Measurements from ENCODE around the gene PPFIBP1. TPM values are rescaled to one million over a fixed set of nuclear protein-coding genes. Genes with fewer than 3 reads are reported as not detected.

Gene PPFIBP1
- total and polyA plus RNA-seq, 2 of the 13 experiments (the other 11 are each of a cell fraction or from before 2014, with no cell fraction given): 16.2 to 21.8 TPM

DNA sequence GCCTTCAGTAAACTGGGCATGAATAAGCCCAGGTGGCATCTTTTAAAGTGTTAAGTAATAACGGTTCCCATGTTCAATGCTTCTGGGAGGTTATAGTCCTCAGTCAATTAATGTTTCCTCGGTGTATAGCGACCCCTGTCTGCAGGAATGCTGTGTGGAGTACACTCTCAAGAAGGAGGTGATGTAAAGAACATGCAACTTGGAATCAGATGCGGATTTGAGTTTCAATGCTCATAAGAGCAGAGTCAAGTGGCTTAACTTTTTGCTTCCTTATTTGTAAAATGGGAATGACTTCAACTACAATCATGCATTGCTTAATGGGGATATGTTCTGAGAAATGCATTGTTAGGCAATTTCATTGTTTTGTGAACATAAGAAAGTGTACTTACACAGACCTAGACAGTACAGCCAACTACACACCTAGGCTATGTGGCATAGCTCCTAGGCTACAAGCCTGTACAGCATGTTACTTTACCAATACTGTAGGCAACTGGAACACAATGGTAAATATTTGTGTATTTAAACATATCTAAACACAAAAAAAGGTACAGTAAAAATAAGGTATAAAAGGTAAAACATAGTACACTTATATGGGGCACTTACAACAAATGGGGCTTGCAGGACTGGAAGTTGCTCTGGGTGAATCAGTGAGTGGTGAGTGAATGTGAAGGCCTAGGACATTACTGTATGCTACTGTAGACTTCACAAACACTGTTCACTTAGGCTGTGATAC lies 179.9 kb downstream of the PPFIBP1 start (continued):
- TF ChIP-seq U2AF1 (optimal IDR thresholded peaks at IDR 0.05; ENCODE audit: low read depth, low read length): no peak
- TF ChIP-seq STAT5B (CRISPR knock-in tag; IDR thresholded peaks at IDR 0.05): no peak
- no peak for TF ChIP-seq BRD4 (CRISPR knock-in tag; IDR thresholded peaks at IDR 0.05)
- TF ChIP-seq ZNF607 (CRISPR knock-in tag; IDR thresholded peaks at IDR 0.05; ENCODE audit: borderline replicate concordance): no peak
- TF ChIP-seq FOSL2 (CRISPR knock-in tag; IDR thresholded peaks at IDR 0.05): peak; percentile 20; the same call in 1 of the 2 replicates
- TF ChIP-seq ZFP36L2 (CRISPR knock-in tag; IDR thresholded peaks at IDR 0.05): no peak
- TF ChIP-seq RAD21 (CRISPR knock-in tag; IDR thresholded peaks at IDR 0.05): peak; percentile 46; the same call in 1 of the 2 replicates
- no peak for TF ChIP-seq ZSCAN21 (CRISPR knock-in tag; IDR thresholded peaks at IDR 0.05; ENCODE audit: borderline replicate concordance)
- 0 out of 2 replicates have a peak, but pooled peaks have one; percentile 26 for TF ChIP-seq ZSCAN25 (CRISPR knock-in tag; IDR thresholded peaks at IDR 0.05)
- no peak for TF ChIP-seq ASH2L (IDR thresholded peaks at IDR 0.05; ENCODE audit: insufficient read length, low read depth, low read length)
- TF ChIP-seq ZNF256 (CRISPR knock-in tag; conservative IDR thresholded peaks at IDR 0.05): no peak
- TF ChIP-seq ZNF329 (CRISPR knock-in tag; IDR thresholded peaks at IDR 0.05; ENCODE audit: low read depth): no peak
- peak; percentile 71 for TF ChIP-seq CEBPG (CRISPR knock-in tag; IDR thresholded peaks at IDR 0.05)
- TF ChIP-seq, protein P1, sequence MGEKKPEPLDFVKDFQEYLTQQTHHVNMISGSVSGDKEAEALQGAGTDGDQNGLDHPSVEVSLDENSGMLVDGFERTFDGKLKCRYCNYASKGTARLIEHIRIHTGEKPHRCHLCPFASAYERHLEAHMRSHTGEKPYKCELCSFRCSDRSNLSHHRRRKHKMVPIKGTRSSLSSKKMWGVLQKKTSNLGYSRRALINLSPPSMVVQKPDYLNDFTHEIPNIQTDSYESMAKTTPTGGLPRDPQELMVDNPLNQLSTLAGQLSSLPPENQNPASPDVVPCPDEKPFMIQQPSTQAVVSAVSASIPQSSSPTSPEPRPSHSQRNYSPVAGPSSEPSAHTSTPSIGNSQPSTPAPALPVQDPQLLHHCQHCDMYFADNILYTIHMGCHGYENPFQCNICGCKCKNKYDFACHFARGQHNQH (CRISPR knock-in tag; IDR thresholded peaks at IDR 0.05): no peak
- no peak for TF ChIP-seq FOXK2 (IDR thresholded peaks at IDR 0.05)
- no peak for TF ChIP-seq ELF1 (CRISPR knock-in tag; IDR thresholded peaks at IDR 0.05)
- no peak for TF ChIP-seq GABPB1 (CRISPR knock-in tag; IDR thresholded peaks at IDR 0.05)
- TF ChIP-seq PCBP1 (IDR thresholded peaks at IDR 0.05; ENCODE audit: borderline replicate concordance, low read depth, low read length): no peak
- TF ChIP-seq SP2 (CRISPR knock-in tag; IDR thresholded peaks at IDR 0.05): no peak
- no peak for TF ChIP-seq ZNF768 (CRISPR knock-in tag; IDR thresholded peaks at IDR 0.05)
- TF ChIP-seq ZNF296 (CRISPR knock-in tag; conservative IDR thresholded peaks at IDR 0.05): no peak
- 0 out of 2 replicates have a peak, but pooled peaks have one; percentile 27 for TF ChIP-seq ZKSCAN5 (CRISPR knock-in tag; IDR thresholded peaks at IDR 0.05)
- no peak for TF ChIP-seq RARG (CRISPR knock-in tag; IDR thresholded peaks at IDR 0.05; ENCODE audit: low read depth)
- no peak for TF ChIP-seq RELA (CRISPR knock-in tag; IDR thresholded peaks at IDR 0.05)
- TF ChIP-seq ZNF232 (CRISPR knock-in tag; IDR thresholded peaks at IDR 0.05; ENCODE audit: borderline replicate concordance): no peak
- TF ChIP-seq NFAT5 (CRISPR knock-in tag; IDR thresholded peaks at IDR 0.05): no peak
- TF ChIP-seq KMT2A (CRISPR knock-in tag; IDR thresholded peaks at IDR 0.05): no peak
- TF ChIP-seq JUND (CRISPR knock-in tag; IDR thresholded peaks at IDR 0.05): no peak
